Airway epithelial cell (primary cell): ENCODE measurements around the gene HCLS1. TPM values are rescaled to one million over a fixed set of nuclear protein-coding genes. Genes with fewer than 3 reads are reported as not detected.

Experiments
- total RNA-seq: library from RNA; depleted of rRNA; stranded (reverse); fragments of >200 nt; gene quantifications from 2 replicates; pipeline ENCODE4 v1.2.3, GENCODE V29; 2015

HCLS1 gene
- total RNA-seq: 0.84 and 1.6 TPM in 2 replicates

GRCh38 chr3:121660356-121661171, at the start of gene HCLS1:
Gene HCLS1 (minus strand): TSS chr3:121660903. CDS start chr3:121658347, 2,556 bp downstream.

GRCh38 chr3:121592856-121593702, 67.6 kb downstream of the HCLS1 start, which contains the start of gene FBXO40:
Gene FBXO40 (plus strand): TSS chr3:121593379. CDS start chr3:121620576, 27,197 bp downstream.

Other genes starting within 250 kb of the HCLS1 start
- 3.7 and 4.9 TPM in 2 replicates for gene POLQ, start 114.9 kb downstream of the HCLS1 start, total RNA-seq
- not detected in 2 replicates for gene ARGFX, start 93.0 kb downstream of the HCLS1 start, total RNA-seq
- gene FBXO40, start 67.5 kb downstream of the HCLS1 start, total RNA-seq: not detected in 2 replicates
- 16.2 and 23.5 TPM in 2 replicates for gene GOLGB1, start 88.8 kb upstream of the HCLS1 start, total RNA-seq
- gene IQCB1, start 174.2 kb upstream of the HCLS1 start, total RNA-seq: 7.9 and 12.9 TPM in 2 replicates
- 3.2 and 5.7 TPM in 2 replicates for gene EAF2, start 174.3 kb upstream of the HCLS1 start, total RNA-seq
- 1.1 and 3.0 TPM in 2 replicates for gene SLC15A2, start 233.5 kb upstream of the HCLS1 start, total RNA-seq